ENCODE data around the gene RC3H2.

GRCh38 chr9:122808141-122808540, 97.0 kb downstream of the RC3H2 start:
- TF ChIP-seq CTCF (IDR thresholded peaks at IDR 0.05) (no peak), EZH2 (IDR thresholded peaks at IDR 0.05) (no peak), EZH2phosphoT487 (IDR thresholded peaks at IDR 0.05) (no peak)
